GM23248 (cell line): ENCODE results near the gene MYT1. TPM values are rescaled to one million over a fixed set of nuclear protein-coding genes. Genes with fewer than 3 reads are reported as not detected.
"Not testable (repeated sequence)": the region's sequence is repeated elsewhere in the genome, so short reads cannot be mapped to it uniquely, and the experiment has no call there.

Experiments used
- DNase-seq: peaks from one replicate; pipeline ENCODE4 v3.0.0-alpha.2; 2015
- H2AFZ ChIP-seq: fragments of 200-600 bp; sonication (generic); 2 replicates; pipeline ENCODE4 v1.6.1; 2016; ENCODE audit warnings: antibody characterized with exemption
- H3F3A ChIP-seq: fragments of 200-600 bp; sonication (generic); 2 replicates; pipeline ENCODE4 v1.6.1; 2016; ENCODE audit warnings: mild to moderate bottlenecking, antibody characterized with exemption, mixed run types; ENCODE audit not compliant: insufficient read depth
- H3K27ac ChIP-seq: fragments of 200-600 bp; sonication (generic); 2 replicates; pipeline ENCODE4 v1.5.1; 2016; ENCODE audit warnings: mild to moderate bottlenecking
- H3K27me3 ChIP-seq: fragments of 200-600 bp; sonication (generic); replicated peaks from 2 replicates; pipeline ENCODE4 v1.6.1; 2016; ENCODE audit warnings: mild to moderate bottlenecking; ENCODE audit not compliant: insufficient read depth
- H3K36me3 ChIP-seq: fragments of 200-600 bp; sonication (generic); 2 replicates; pipeline ENCODE4 v1.6.1; 2016; ENCODE audit warnings: low read depth, mild to moderate bottlenecking
- H3K4me1 ChIP-seq: fragments of 200-600 bp; sonication (generic); 2 replicates; pipeline ENCODE4 v1.6.1; 2016; ENCODE audit warnings: mild to moderate bottlenecking; ENCODE audit not compliant: insufficient read depth
- H3K4me2 ChIP-seq: fragments of 200-600 bp; sonication (generic); one replicate; pipeline ENCODE4 v1.6.1; 2016; ENCODE audit warnings: mild to moderate bottlenecking; ENCODE audit not compliant: unreplicated experiment
- H3K4me3 ChIP-seq: fragments of 200-600 bp; sonication (generic); 2 replicates; pipeline ENCODE4 v1.5.1; 2016; ENCODE audit warnings: mild to moderate bottlenecking
- H3K79me2 ChIP-seq: fragments of 200-600 bp; sonication (generic); 2 replicates; pipeline ENCODE4 v1.6.1; 2016; ENCODE audit warnings: mild to moderate bottlenecking; ENCODE audit not compliant: insufficient read depth
- H3K9ac ChIP-seq: fragments of 200-600 bp; sonication (generic); 2 replicates; pipeline ENCODE4 v1.6.1; 2016; ENCODE audit warnings: mild to moderate bottlenecking
- H3K9me2 ChIP-seq: fragments of 200-600 bp; sonication (generic); 2 replicates; pipeline ENCODE4 v1.6.1; 2016; ENCODE audit warnings: mixed run types, mild to moderate bottlenecking, moderate library complexity; ENCODE audit not compliant: insufficient read depth
- H3K9me3 ChIP-seq: fragments of 200-600 bp; sonication (generic); one replicate; pipeline ENCODE4 v1.6.1; 2017; ENCODE audit warnings: low read depth
- H4K20me1 ChIP-seq: fragments of 200-600 bp; sonication (generic); 2 replicates; pipeline ENCODE4 v1.6.0; 2016; ENCODE audit not compliant: insufficient read depth
- EZH2 ChIP-seq: fragments of 200-600 bp; sonication (generic); IDR thresholded peaks from 2 replicates; pipeline ENCODE4 v1.6.1; 2018; ENCODE audit warnings: antibody characterized with exemption, mild to moderate bottlenecking; ENCODE audit not compliant: insufficient read depth, poor library complexity, severe bottlenecking
- EZH2phosphoT487 ChIP-seq: fragments of 200-600 bp; sonication (generic); IDR thresholded peaks from 2 replicates; pipeline ENCODE4 v1.6.1; 2018; ENCODE audit warnings: antibody characterized with exemption, moderate library complexity, mild to moderate bottlenecking, low read depth; ENCODE audit not compliant: insufficient read depth
- WGBS, 2 experiments: methylation state at CpG; one replicate each; pipeline ENCODE4 v1.1.6; 2015 to 2017; ENCODE audit warnings: low lambda C conversion rate in 2 of 2, low coverage in 1 of 2; ENCODE audit errors: missing lambda C conversion rate in 2 of 2; 5-methylcytosine and 5-hydroxymethylcytosine counted together
- in situ Hi-C: fragments of 300-500 bp; cut with MboI; formaldehyde crosslinking; loops from 2 replicates; pipeline ENCODE4 v1.15.0; 2020
- polyA plus RNA-seq: library from polyadenylated mRNA; unstranded; fragments of >200 nt; fragmentation: Nextera tagmentation; extraction: Ambion mirVana; gene quantifications from 2 replicates; pipeline ENCODE4 v1.2.1, GENCODE V29; 2016
- total RNA-seq: library from RNA; depleted of rRNA; stranded (reverse); fragments of >200 nt; shearing (Covaris generic); gene quantifications from 2 replicates; pipeline ENCODE4 v1.2.3, GENCODE V29; 2014

Gene MYT1
- total and polyA plus RNA-seq, 2 experiments from 2014 or later: not detected

DNA sequence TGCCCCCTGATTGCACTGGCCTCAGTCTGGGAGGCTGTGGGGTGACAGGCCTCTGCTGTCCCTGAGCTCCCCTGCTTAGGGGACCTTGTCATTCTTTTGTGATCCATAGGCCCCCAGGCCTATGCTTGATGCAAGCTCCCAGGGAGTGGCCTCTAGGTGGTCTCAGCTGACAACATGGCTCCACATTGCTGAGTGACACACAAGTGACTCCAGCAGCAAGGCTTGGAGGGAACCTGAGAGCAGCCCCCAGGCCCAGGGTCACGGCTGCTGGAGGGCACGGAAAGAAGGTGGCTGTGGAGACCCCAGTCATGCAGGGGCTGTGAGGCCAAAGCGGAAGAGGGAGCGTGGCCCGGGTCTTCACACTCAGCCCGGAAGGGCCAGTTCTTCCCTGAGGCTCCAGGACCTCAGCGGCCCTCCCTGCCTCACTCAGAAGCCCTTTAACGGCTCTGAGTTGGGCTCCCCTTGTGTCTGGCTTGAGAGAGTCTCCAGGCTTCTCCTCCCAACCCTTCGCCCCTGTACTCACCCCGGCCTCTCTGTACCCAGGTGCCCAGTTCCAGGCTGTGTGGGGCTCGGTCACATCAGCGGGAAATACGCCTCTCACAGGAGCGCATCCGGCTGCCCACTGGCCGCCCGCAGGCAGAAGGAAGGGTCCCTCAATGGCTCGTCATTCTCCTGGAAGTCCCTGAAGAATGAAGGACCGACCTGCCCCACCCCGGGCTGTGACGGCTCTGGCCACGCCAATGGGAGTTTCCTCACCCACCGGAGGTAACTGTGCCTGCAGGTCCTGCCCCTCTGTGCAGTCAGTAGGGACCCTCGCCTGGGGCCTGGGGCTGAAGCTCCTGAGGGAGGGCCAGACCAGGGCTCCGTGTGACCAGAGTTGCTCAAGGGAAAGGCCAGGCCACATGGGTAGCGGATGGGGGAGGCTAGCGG is 67.6 kb downstream of the MYT1 start:
- no peak for DNase-seq
- H3K79me2 ChIP-seq: no peaks in the 10 kb centered on the region
- no peaks in the 10 kb centered on the region for H3K9me2 ChIP-seq
- in situ Hi-C loops: no loop called here
- H3K27me3 ChIP-seq: peaks cover 11% of the 10 kb centered on the region; the same call in 1 of the 2 replicates
- H3K4me3 ChIP-seq: no peak overlapping the region
- no peak overlapping the region for H2AFZ ChIP-seq
- no peaks in the 10 kb centered on the region for H4K20me1 ChIP-seq
- no peak for TF ChIP-seq EZH2
- TF ChIP-seq EZH2phosphoT487: no peak
- H3K27ac ChIP-seq: no peak overlapping the region
- H3F3A ChIP-seq: no peaks in the 10 kb centered on the region
- H3K36me3 ChIP-seq: no peaks in the 10 kb centered on the region
- no peaks in the 10 kb centered on the region for H3K9me3 ChIP-seq
- H3K4me1 ChIP-seq: no peaks in the 10 kb centered on the region
- H3K4me2 ChIP-seq: no peak overlapping the region
- no peak overlapping the region for H3K9ac ChIP-seq
- WGBS, 2 experiments: 86 to 91% methylated on average over 24 to 27 of the region's 27 CpGs

DNA sequence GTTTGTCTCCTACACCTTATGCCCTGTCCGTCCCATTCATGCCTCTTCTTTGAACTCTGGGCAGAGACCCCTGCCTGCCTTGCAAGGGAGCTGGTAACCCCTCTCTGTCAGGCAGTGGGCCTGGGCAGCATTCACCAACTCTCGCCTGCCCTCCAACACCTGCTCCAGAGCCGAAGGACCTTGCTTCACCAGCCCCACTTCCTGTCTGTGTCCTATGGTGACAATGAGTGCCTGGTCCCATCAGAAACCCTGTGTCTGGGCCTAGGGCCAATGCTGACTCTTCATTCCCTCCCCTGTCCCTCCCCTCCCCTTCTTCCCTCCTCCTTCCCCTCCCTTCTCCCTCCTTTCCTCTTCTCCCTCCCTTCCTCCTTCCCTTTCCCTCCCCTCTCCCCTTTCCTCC is 68.5 kb downstream of the MYT1 start:
- no peaks in the 10 kb centered on the region for H3K79me2 ChIP-seq
- no peak overlapping the region for H3K4me2 ChIP-seq
- H3K9me3 ChIP-seq: no peaks in the 10 kb centered on the region
- peaks cover 11% of the 10 kb centered on the region; the same call in 1 of the 2 replicates for H3K27me3 ChIP-seq
- no peaks in the 10 kb centered on the region for H3K36me3 ChIP-seq
- WGBS, 2 experiments: 68 to 85% methylated on average over 3 of the region's 3 CpGs
- H3K27ac ChIP-seq: no peak overlapping the region
- H3K4me3 ChIP-seq: no peak overlapping the region
- peak; percentile 30 for DNase-seq
- in situ Hi-C loops: no loop called here
- H3F3A ChIP-seq: no peaks in the 10 kb centered on the region
- H3K4me1 ChIP-seq: no peaks in the 10 kb centered on the region
- no peak overlapping the region for H2AFZ ChIP-seq
- H3K9me2 ChIP-seq: no peaks in the 10 kb centered on the region
- H4K20me1 ChIP-seq: no peaks in the 10 kb centered on the region
- TF ChIP-seq EZH2: no peak
- no peak for TF ChIP-seq EZH2phosphoT487
- H3K9ac ChIP-seq: no peak overlapping the region

DNA sequence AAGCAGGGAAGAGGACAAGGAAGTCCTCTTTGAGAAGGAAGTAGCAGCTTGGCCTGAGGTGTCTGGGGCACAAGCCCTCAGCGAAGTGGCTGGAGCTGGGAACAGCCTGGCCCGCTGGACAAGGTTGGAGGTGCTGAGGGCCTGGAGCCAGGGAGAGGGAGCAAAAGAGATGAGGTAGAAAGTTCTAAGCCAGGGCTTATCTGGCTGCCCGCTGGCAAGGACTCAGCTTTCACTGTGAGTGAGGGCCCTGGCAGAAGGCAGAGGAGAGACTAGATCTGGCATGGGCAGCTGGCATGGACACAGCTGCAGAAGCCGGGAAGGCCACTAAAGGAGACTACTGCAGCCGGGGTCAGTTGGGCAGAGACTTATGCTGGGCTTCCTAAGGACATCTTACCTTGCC is 69.5 kb downstream of the MYT1 start:
- H3K27me3 ChIP-seq: peaks cover 11% of the 10 kb centered on the region; the same call in 1 of the 2 replicates
- H3K9ac ChIP-seq: no peak overlapping the region
- DNase-seq: no peak
- H3K9me2 ChIP-seq: no peaks in the 10 kb centered on the region
- H3F3A ChIP-seq: no peaks in the 10 kb centered on the region
- no peak overlapping the region for H2AFZ ChIP-seq
- H3K4me2 ChIP-seq: no peak overlapping the region
- H3K4me1 ChIP-seq: no peaks in the 10 kb centered on the region
- H4K20me1 ChIP-seq: no peaks in the 10 kb centered on the region
- H3K4me3 ChIP-seq: no peak overlapping the region
- no peaks in the 10 kb centered on the region for H3K79me2 ChIP-seq
- no peaks in the 10 kb centered on the region for H3K9me3 ChIP-seq
- 83% methylated on average over 5 of the region's 5 CpGs for WGBS, 2 experiments
- in situ Hi-C loops: no loop called here
- TF ChIP-seq EZH2phosphoT487 (no peak), EZH2 (no peak)
- H3K36me3 ChIP-seq: no peaks in the 10 kb centered on the region
- H3K27ac ChIP-seq: no peak overlapping the region

DNA sequence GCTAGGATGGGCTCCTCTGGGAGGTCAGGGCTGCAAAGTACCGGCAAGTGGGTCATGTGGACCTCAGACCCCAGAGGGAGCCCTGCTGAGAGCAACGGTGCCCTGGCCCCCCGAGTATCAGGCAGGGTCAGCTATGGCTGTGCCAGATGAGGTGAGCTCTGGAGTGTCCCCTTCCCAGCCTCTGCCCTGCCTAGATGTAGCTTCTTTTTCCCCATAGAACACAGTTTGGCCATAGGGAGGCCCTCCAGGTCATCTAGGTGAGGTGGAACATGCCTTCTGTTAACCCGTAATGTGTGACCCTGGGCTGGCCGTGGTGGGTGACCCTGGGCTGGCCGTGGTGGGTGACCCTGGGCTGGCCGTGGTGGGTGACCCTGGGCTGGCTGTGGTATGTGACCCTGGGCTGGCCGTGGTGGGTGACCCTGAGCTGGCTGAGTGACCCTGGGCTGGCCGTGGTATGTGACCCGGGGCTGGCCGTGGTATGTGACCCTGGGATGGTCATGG is 70.1 kb downstream of the MYT1 start:
- Histone ChIP-seq H3K9me3 (no peaks in the 10 kb centered on the region), H3K4me2 (no peak overlapping the region), H3F3A (no peaks in the 10 kb centered on the region), H3K36me3 (no peaks in the 10 kb centered on the region), H3K9ac (no peak overlapping the region), H3K27me3 (0 out of 2 replicates have a peak, but pooled peaks cover 7% of the 10 kb centered on the region), H2AFZ (no peak overlapping the region), H3K4me3 (no peak overlapping the region), H3K27ac (no peak overlapping the region), H3K79me2 (no peaks in the 10 kb centered on the region), H4K20me1 (no peaks in the 10 kb centered on the region), H3K4me1 (no peaks in the 10 kb centered on the region), H3K9me2 (no peaks in the 10 kb centered on the region)
- no peak for DNase-seq
- in situ Hi-C loops: no loop called here
- no peak for TF ChIP-seq EZH2
- no peak for TF ChIP-seq EZH2phosphoT487
- WGBS, 2 experiments: 82 to 87% methylated on average over 10 to 11 of the region's 11 CpGs

DNA sequence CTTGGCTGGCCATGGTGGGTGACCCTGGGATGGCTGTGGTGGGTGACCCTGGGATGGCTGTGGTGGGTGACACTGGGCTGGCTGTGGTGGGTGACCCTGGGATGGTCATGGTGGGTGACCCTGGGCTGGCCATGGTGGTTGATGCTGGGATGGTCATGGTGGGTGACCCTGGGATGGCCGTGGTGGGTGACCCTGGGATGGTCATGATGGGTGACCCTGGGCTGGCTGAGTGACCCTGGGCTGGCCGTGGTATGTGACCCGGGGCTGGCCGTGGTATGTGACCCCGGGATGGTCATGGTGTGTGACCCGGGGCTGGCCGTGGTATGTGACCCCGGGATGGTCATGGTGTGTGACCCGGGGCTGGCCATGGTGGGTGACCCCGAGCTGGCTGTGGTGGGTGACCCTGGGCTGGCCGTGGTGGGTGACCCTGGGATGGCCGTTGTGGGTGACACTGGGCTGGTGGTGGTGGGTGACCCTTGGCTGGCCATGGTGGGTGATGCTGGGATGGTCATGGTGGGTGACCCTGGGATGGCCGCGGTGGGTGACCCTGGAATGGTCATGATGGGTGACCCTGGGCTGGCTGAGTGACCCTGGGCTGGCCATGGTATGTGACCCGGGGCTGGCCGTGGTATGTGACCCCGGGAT is 70.8 kb downstream of the MYT1 start:
- 74 to 82% methylated on average over 5 to 17 of the region's 17 CpGs for WGBS, 2 experiments
- H3K9me3 ChIP-seq: not testable (repeated sequence)

More for the DNA sequence above, 70.8 kb downstream of the MYT1 start:
- H2AFZ ChIP-seq, H3K27me3 ChIP-seq, in situ Hi-C loops, H3K27ac ChIP-seq, H3F3A ChIP-seq, H3K9ac ChIP-seq, H3K79me2 ChIP-seq, H3K9me2 ChIP-seq, DNase-seq, H4K20me1 ChIP-seq, H3K4me1 ChIP-seq, H3K36me3 ChIP-seq, H3K4me2 ChIP-seq, H3K4me3 ChIP-seq: not testable (repeated sequence)
